SK-N-SH treated with all-trans-retinoic acid at 6 μM for 48 hours (cell line): ENCODE measurements around the gene ECI1.

ENCODE experiments used
- TOX ChIP-seq: fragments of 250-450 bp; sonication (Bioruptor Pico); IDR thresholded peaks from 2 replicates; pipeline ENCODE4 v1.8.0; 2021; ENCODE audit warnings: mild to moderate bottlenecking, moderate library complexity, borderline replicate concordance
- ZC3H10 ChIP-seq: fragments of 250-450 bp; sonication (Bioruptor Pico); IDR thresholded peaks from 2 replicates; pipeline ENCODE4 v1.5.1; 2021; ENCODE audit warnings: mild to moderate bottlenecking, moderate library complexity
- ZFP30 ChIP-seq: fragments of 450-650 bp; formaldehyde crosslinking; IDR thresholded peaks from 2 replicates; pipeline ENCODE4 v1.5.0; 2022; ENCODE audit warnings: mild to moderate bottlenecking, moderate library complexity
- TF ChIP-seq, protein P1 (sequence below): fragments of 250-450 bp; sonication (Bioruptor Pico); IDR thresholded peaks from 2 replicates; pipeline ENCODE4 v1.5.1; 2021; ENCODE audit warnings: mild to moderate bottlenecking, moderate library complexity
- TF ChIP-seq, protein P2 (sequence below): fragments of 250-450 bp; sonication (Bioruptor Pico); IDR thresholded peaks from 2 replicates; pipeline ENCODE4 v1.5.1; 2020; ENCODE audit warnings: low read depth, mild to moderate bottlenecking, moderate library complexity

- TF ChIP-seq, protein P1, sequence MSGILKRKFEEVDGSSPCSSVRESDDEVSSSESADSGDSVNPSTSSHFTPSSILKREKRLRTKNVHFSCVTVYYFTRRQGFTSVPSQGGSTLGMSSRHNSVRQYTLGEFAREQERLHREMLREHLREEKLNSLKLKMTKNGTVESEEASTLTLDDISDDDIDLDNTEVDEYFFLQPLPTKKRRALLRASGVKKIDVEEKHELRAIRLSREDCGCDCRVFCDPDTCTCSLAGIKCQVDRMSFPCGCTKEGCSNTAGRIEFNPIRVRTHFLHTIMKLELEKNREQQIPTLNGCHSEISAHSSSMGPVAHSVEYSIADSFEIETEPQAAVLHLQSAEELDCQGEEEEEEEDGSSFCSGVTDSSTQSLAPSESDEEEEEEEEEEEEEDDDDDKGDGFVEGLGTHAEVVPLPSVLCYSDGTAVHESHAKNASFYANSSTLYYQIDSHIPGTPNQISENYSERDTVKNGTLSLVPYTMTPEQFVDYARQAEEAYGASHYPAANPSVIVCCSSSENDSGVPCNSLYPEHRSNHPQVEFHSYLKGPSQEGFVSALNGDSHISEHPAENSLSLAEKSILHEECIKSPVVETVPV (CRISPR knock-in tag): no peak
- TF ChIP-seq, protein P2, sequence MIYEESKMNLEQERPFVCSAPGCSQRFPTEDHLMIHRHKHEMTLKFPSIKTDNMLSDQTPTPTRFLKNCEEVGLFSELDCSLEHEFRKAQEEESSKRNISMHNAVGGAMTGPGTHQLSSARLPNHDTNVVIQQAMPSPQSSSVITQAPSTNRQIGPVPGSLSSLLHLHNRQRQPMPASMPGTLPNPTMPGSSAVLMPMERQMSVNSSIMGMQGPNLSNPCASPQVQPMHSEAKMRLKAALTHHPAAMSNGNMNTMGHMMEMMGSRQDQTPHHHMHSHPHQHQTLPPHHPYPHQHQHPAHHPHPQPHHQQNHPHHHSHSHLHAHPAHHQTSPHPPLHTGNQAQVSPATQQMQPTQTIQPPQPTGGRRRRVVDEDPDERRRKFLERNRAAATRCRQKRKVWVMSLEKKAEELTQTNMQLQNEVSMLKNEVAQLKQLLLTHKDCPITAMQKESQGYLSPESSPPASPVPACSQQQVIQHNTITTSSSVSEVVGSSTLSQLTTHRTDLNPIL (CRISPR knock-in tag): no peak
- TF ChIP-seq ZFP30 (CRISPR knock-in tag): no peak
- TF ChIP-seq TOX (CRISPR knock-in tag): no peak
- no peak for TF ChIP-seq ZC3H10 (CRISPR knock-in tag)
These were observed 18.7 kb upstream of the ECI1 start for GRCh38 chr16:2270070-2270462.
